Ishikawa (cell line): ENCODE measurements around the gene FGD1.

Experiments
- CEBPB ChIP-seq: IDR thresholded peaks from 2 replicates; pipeline ENCODE4 v1.6.1; 2012
- CREB1 ChIP-seq: IDR thresholded peaks from 2 replicates; pipeline ENCODE4 v1.6.1; 2012; ENCODE audit warnings: low read depth
- EGR1 ChIP-seq: IDR thresholded peaks from 2 replicates; pipeline ENCODE4 v1.6.1; 2012
- EP300 ChIP-seq: IDR thresholded peaks from 2 replicates; pipeline ENCODE4 v1.6.1; 2012; ENCODE audit warnings: borderline replicate concordance
- FOXM1 ChIP-seq: IDR thresholded peaks from 2 replicates; pipeline ENCODE4 v1.6.1; 2012; ENCODE audit warnings: low read depth, borderline replicate concordance
- MAX ChIP-seq: IDR thresholded peaks from 2 replicates; pipeline ENCODE4 v1.6.1; 2012
- NFIC ChIP-seq: IDR thresholded peaks from 2 replicates; pipeline ENCODE4 v1.6.1; 2012
- RAD21 ChIP-seq: IDR thresholded peaks from 2 replicates; pipeline ENCODE4 v1.6.1; 2012; ENCODE audit warnings: low read depth
- REST ChIP-seq: IDR thresholded peaks from 2 replicates; pipeline ENCODE4 v1.6.1; 2012; ENCODE audit warnings: low read depth, mild to moderate bottlenecking
- TAF1 ChIP-seq: IDR thresholded peaks from 2 replicates; pipeline ENCODE4 v1.6.1; 2012; ENCODE audit warnings: low read depth, mild to moderate bottlenecking
- TCF12 ChIP-seq: IDR thresholded peaks from 2 replicates; pipeline ENCODE4 v1.6.1; 2012; ENCODE audit warnings: low read depth
- TEAD4 ChIP-seq: IDR thresholded peaks from 2 replicates; pipeline ENCODE4 v1.6.1; 2012
- USF1 ChIP-seq: IDR thresholded peaks from 2 replicates; pipeline ENCODE4 v1.6.1; 2012
- YY1 ChIP-seq: IDR thresholded peaks from 2 replicates; pipeline ENCODE4 v1.6.1; 2012; ENCODE audit warnings: low read depth
- ZBTB7A ChIP-seq: IDR thresholded peaks from 2 replicates; pipeline ENCODE4 v1.6.1; 2012; ENCODE audit warnings: low read depth

The FGD1 gene

GRCh38 chrX:54529552-54530356, 33.7 kb upstream of the FGD1 start, which contains the start of gene GNL3L:
GNL3L (plus strand) TSS chrX:54530219; CDS start chrX:54532567, 2,348 bp downstream.
- TF ChIP-seq TEAD4 (peak; percentile 75), EP300 (no peak), USF1 (peak; percentile 92), ZBTB7A (no peak), EGR1 (peak; percentile 37; the same call in 1 of the 2 replicates), NFIC (no peak), YY1 (peak; percentile 95), MAX (peak; percentile 88)

DNA sequence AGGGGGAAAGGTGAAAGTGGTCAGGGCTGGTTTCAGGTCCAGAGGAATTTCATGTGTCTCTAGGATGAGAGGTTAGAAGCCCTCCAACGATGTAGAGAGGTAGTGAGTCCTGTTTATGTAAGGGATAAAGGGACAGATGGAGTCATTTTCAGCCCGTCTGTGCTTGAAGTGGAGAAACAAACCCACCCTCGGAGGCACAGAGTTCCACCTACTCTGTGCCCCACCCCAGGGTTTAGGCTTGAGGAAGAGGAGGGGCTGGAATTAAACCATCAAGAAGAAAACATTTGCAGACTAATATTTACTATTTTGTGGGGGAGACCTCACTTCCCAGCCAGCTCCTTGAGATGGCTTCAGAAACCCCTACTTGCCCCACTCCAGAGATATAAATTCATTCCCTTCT, 33.1 kb upstream of the FGD1 start:
- TF ChIP-seq RAD21 (no peak), MAX (no peak), NFIC (no peak), CREB1 (no peak), USF1 (no peak), ZBTB7A (no peak), EP300 (no peak), YY1 (no peak), TCF12 (no peak), FOXM1 (no peak), CEBPB (no peak)

DNA sequence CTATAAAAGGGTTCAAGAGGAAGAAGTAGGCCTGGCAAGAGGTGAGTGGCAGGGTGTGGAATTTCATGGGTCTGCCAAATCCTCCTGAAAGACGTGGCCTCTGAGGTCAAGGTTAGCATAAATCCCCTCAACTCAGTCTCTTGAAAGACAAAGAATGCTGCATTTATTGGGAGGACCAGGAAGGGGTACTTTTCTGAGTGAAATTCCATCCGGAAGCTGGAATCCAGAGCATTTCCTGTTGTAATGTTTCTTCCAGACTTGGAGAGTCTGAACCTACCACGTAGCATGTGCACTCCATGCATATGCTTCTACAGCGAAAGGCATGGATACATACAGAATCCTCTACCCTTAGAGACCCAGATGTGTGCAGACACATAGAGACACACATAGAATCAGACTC, 13.4 kb upstream of the FGD1 start:
- TF ChIP-seq NFIC (no peak), EGR1 (no peak), USF1 (no peak), MAX (no peak)

DNA sequence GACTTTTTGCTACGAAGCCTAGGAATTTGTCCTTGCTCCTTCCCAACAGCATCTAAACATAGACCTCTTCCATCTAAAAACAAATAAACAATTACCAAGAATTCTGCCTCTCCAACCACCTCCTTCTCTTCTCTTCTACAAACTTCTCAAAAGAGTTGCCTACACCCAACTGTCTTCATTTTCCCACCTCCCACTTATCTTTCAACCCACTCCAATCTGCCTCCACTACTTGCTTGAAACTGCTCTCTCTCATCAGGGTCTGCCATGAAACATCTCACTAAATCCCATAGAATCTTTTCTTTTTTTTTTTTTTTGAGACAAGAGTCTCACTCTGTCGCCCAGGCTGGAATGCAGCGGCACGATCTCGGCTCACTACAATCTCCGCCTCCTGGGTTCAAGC, 902 bp upstream of the FGD1 start:
- TF ChIP-seq TAF1, result no peak
- TF ChIP-seq RAD21, result no peak

DNA sequence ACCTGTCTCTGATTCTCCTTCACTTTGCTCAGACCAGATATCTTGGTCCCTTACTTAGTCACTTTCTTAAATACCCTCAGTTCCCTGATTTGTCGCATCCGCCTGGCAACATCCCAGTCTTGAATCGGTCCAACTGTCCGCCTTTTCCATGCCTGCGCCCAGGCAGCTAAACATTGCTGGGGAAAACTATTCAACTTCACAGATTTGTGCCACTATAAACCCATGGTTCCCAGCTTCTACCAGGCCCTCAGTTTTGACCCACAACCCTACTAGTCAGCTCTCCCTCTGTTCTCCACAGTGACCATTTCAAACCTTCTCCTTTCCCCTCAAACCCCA, 451 bp upstream of the FGD1 start:
- TF ChIP-seq RAD21, result no peak
- TF ChIP-seq TEAD4, result no peak
- no peak for TF ChIP-seq MAX
- no peak for TF ChIP-seq EP300
- no peak for TF ChIP-seq USF1
- no peak for TF ChIP-seq TCF12
- TF ChIP-seq CREB1, result no peak
- no peak for TF ChIP-seq ZBTB7A
- TF ChIP-seq EGR1, result no peak
- TF ChIP-seq FOXM1, result no peak
- TF ChIP-seq REST, result no peak
- TF ChIP-seq CEBPB, result no peak
- TF ChIP-seq NFIC, result no peak
- no peak for TF ChIP-seq YY1
- TF ChIP-seq TAF1, result no peak

DNA sequence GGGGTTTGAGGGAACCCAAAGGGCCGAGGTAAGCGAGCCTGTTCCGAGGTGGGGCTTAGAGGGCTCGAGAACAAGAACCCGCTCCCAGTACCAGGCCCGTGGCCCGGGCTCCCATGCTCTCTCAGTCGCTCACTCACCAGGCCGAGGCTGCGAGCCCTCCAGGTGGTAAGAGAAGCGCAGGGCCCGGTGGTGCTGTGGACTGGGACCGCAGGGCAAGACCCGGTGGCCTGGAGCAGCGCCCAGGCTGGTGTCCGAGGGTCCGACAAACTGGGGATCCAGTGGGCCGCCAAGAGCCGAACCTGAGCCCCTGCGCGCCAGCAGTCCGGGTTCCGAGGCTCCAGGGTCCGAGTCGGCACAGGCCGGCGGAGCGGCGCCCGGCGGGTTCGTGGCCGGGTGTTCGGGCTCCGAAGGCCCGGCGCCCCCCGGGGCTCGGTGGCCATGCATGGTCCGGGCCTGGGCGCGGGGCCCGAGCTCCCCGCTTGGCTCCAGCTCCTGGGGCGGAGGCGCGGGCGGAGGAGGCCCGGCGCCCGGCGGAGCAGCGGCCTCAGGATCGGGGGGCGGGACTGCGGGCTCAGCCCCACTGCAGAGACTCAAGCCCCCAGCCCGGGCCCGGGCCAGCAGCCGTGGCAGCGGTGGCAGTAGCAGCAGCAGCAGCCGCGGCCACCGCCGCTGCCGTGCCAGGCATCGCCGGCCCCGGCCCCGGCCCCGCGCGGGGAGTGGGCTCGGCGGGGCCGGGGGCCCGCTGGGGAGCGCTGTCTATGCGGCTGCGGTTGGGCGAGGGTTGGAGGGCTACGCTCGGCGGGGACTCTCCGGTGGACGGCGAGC, 833 bp downstream of the FGD1 start:
- TF ChIP-seq YY1, result no peak
- no peak for TF ChIP-seq TCF12
- no peak for TF ChIP-seq USF1
- no peak for TF ChIP-seq MAX
- TF ChIP-seq FOXM1, result no peak
- TF ChIP-seq ZBTB7A, result no peak
- TF ChIP-seq EGR1, result no peak
- no peak for TF ChIP-seq REST
- no peak for TF ChIP-seq RAD21
- no peak for TF ChIP-seq TAF1
- no peak for TF ChIP-seq EP300
- no peak for TF ChIP-seq TEAD4
- TF ChIP-seq CEBPB, result no peak
